Stimulated activated CD4-positive, alpha-beta T cell treated with anti-CD3 and anti-CD28 coated beads, Interleukin-2, amount 100 ng/mL, for 48 hours (primary cell): ENCODE measurements around the gene CCDC92.
A peak's percentile ranks its signal among the peaks of the same experiment; 100 is the strongest.

Source experiments
- DNase-seq, 2 donors: peaks; one replicate each; pipeline ENCODE4 v3.0.0-alpha.2; 2020

The CCDC92 gene

DNA sequence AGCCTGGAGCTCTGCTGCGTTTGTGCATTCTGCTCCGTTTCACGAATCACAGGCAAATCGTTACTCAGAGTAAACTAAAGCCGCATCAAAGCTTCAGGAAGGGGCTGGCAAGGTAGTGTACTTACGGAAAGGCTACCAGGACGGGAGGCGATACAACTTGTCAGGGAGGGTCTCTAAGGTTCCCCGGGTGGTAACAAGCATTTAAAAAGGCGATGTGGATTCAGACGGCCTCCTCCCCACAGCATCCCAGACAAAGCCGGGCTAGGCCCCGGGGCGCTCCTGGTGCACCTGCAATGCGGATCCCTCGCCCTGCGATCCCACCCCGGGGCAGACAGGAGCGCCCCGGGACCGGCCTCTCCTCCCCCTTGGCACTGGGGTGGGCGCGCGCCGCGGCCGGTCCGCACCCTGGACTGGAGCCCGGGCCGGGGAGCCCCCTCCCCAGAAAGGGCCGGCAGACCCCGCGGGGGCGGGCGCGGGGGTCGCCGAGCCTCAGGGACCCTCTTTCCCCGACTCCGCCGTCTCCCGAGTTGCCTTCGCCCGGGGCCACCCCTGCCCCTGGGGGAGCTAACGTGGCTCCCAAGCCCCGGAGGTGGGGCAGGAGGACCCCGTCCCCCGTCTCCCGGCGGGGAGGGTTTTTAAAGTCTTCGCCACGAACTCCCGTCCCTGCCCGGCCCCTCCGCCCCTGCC lies 718 bp downstream of the CCDC92 start:
- DNase-seq: peak; percentile 14 to 29

DNA sequence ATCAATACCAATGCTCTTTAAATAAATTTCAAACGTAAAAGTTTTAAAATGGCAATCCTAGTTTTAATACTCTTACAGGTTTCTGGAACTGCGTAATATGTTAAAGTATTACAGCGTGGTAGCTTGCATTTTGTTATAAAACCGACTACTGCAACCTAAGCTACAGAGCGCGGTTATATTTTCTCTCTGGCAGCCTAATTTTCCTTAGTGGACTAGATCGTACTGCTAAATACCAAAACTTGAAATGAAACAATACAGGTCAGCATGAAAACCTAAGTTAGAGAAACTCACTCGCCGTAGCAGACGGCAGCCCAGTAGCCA lies 1.2 kb downstream of the CCDC92 start:
- no peak for DNase-seq

DNA sequence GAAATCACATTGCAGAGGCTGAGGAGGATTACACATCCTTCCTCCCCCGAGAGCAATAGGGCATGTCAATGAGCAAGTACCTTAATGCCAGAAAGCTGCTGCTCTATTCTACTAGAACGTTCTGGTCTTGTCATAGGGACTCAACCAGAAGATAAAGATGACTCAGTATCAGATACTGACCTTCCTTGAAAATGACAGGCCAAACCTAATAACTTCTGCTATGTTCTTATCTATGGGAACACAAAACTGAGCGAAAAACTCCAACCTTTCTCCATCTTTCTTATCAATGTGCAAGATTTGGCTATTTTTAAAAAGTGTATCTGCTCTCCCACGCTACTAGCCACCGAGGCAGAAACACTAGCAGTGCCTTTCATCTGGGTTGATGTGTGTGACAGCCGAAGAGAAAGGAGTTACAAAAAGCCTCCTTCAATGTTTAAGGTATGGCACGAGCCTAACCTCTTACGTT lies 5.5 kb downstream of the CCDC92 start:
- DNase-seq: no peak

DNA sequence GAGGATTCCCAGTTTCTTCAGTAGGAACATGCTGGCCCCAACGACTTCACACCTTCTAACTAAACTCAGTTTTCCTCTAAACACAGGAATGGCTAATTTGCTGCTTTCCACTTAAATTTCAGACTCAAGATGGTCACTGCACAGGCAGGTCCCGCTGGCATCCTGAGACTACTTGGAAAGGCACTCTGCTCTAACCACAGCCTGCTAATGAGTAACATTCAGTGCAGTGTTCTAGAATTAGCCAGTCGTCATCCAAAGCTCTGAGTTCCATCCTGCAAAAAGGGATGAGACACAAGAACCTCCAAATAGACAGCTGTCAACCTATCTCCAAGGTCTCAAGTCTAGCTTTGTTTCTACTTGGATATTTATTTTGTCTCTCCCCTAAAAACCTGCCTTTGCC lies 6.0 kb downstream of the CCDC92 start:
- DNase-seq: no peak

DNA sequence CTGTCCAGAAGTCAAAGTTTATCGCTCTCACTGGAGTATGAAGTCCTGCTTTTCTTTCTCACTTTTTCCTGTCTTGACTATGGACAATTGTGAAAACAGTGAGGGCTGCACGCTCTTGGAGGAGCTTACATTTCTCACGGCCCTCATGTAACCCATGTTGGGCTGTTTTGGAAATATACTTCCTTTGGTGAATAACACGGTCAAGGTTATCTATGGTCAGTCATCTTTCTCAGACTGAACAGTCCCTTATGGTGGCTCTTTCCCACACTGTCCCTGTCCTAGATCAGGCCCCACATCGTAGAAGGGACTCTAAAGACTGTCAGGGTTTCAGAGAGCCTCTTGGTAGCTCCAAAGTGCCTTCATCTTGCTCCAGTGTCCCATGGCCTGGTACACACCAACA lies 7.2 kb downstream of the CCDC92 start:
- DNase-seq: no peak

DNA sequence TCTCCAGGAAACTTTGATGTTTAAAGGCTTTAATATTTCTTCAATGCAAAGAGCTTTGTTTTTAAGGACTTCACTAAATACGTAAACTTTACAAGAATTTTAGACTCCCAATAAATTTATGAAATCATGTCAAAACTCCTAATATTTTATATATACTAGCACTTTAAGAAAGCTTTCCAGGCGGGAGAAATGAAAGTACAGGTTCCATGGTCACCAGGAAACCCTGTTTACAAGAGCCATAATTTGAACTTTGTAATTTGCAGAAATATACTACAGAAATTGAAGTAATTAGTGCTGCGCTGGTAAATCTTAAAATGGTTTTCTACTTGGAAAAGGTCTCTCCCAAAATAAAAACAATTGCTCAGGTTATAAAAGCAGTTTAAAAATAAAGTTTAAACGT lies 8.8 kb downstream of the CCDC92 start:
- no peak for DNase-seq

DNA sequence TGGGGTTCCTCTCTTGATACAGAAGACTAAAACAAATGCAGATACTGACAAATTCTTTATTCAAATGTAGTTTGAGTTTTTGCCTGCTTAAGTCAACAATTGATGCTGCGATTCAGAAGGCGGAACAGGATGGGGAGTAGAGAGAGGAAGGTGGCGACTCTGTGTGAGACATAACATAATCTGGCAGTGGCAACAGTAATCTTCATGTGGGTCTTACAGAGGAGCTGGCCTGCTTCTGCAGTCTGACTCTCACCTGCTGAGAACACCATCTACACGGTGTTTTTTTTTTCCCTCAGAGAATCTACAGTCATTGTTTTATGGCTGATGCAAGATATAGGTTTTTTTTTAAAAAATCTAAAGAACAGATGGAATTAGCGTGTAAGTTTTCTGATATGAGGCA lies 10.1 kb downstream of the CCDC92 start:
- DNase-seq: no peak

DNA sequence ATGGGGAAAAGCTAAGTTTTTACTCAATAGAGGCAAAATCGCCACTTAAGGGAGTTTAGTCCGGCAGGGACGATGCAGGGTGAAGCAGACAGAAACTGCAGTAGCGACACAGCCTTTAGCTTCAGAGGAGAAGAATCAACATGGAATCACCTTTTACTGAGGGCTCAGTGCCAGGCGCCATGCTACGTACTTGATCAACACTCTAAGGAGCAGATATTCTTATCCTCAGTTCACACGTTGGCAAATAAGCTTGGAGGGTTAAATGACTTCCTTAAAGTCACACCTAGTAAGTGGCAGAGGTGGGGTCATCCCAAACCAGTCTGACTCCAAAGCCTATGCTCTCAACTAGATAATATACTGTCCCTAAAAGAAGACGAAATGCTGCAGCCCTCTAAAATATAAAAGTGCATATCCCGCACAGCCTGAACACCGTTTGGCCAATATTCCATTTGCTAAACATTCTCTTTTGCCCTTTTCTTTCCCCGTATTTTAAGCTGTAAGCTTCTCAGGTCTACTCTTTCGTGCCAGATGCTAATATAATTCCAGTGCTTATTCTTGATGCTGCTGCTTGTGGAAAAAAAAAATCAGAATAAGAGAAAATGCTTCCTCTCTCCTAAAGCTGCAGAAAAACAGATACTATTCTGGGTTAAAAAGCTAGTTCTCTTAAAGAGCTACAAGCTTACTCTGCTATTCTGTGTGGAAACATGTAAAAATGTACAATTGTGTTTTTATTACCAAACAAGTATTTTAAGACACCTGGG lies 10.9 kb downstream of the CCDC92 start:
- DNase-seq: no peak

DNA sequence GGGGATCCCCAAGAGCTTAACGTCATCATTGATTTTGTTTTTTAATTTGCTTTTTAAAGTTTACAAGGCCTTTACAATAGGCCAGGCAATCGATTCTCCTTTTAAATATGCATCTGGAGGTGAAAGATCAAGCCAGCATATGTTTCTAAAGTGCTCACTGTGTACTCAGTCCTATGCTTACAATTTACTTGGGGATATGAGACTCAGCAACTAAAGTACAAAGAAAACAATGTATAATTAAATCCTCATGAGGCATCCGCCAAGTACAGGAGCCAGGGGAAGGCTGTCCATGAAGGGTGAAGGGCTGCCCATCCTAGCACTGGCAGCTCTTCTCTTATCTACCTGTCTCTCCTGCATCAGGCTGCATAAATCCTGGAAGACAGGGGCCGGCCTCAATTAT lies 11.8 kb downstream of the CCDC92 start:
- no peak for DNase-seq

DNA sequence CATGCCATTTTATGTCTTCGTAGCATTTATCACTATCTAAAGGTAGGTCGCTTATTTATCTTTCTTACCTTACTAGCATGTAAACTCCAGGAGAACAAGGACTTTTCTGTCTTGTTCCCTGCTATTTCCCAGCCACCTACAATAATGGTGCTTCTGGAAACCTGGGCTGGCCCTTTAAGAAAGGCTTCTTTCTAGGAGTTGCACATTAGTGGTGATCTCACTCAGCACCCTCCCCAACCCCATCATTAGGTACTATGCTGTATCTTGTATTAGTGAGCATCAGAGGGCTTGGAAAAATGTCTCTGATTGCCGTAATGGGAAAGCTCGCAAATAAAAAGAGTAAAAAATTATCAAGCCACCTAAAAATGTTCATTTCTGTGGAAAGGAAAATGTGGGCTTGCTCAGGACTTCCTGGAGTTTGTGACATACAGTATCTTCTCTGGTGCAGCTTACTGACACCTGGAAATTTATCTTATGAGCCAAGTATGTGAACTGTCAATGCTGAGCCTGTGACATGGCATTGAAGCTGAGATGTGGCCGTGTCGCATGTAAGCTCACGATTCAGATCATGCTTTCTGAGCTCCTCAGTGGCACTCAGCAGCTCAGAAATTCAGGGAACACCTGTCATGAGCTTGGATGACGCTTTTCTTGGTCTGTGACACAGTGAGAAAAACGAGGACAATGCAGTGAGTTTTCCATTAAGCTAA lies 12.4 kb downstream of the CCDC92 start:
- DNase-seq: no peak

DNA sequence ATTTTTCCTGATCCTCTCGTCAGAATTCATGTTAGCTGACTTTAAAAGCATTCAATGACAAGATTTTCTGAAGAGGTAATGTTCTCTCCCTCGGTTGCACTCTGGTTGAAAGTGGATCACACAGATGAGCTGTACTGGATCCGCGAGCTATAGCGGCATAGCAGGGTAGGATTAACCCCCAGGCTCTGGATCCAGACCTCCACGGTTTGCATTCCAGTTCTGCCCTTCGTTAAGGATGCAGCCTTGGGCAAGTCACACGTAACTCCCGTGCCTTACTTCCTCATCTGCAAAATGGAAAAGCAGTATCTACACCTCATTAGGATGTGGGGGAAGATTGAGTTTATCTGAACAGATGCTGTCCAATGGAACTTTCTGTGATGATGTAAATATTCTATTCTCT lies 13.8 kb downstream of the CCDC92 start:
- DNase-seq: no peak

DNA sequence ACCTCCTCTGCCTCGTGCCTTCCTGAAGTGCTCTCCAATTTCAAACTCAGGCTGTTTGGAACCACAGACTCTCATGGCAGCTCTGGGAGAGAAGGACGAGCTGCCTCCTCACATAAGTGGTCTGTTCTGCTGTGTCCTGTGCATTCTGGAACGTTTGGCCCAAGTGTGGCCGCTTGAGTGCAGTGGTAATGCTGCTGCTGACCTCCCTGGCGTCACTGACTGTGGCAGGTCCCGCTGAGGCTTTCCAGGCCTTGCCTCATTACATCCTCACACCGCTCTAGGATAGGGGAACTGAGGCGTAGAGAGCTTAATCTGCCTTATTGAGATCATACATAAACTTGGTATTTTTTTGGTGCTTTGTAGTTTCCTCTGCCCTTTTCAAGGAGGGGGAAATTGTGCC lies 14.2 kb downstream of the CCDC92 start:
- no peak for DNase-seq

DNA sequence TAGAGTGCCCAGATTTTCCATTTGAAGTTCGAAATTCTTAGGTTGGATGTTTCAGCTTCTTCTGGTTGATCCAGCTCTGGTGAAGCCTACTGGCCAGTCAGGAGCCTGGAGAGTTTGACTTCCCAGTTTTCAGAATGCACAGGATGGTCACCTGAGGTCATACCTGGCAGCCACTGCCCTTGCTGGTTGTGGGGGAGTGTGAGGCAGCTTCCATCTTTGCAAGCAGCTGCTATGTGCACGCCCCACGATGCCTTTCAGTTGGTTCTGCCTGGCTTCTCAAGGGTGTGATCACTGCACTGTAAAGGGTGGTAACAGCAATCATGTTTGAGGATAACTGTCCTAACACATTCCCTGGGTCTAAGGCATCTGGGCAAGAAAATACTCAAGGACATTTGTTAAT lies 15.4 kb downstream of the CCDC92 start:
- DNase-seq: no peak

DNA sequence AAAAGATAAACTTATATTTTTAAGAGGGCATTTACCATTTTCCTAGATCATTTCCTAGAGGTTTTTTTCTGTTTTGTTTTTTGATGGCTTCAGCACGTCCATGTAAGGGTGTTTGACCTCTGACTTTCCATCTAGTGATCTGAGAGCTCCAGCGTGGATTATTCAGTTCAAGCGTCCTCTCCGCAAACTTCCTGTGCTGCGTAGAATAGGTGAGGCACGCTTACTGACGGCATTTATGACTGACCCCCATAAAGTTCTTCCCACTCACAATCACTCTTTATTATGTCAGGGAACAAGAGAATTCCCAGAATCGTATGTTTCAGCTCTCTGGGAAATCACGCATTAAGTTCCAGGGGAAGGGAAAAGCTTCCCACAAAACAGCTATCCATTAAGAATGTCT lies 16.4 kb downstream of the CCDC92 start:
- DNase-seq: no peak

DNA sequence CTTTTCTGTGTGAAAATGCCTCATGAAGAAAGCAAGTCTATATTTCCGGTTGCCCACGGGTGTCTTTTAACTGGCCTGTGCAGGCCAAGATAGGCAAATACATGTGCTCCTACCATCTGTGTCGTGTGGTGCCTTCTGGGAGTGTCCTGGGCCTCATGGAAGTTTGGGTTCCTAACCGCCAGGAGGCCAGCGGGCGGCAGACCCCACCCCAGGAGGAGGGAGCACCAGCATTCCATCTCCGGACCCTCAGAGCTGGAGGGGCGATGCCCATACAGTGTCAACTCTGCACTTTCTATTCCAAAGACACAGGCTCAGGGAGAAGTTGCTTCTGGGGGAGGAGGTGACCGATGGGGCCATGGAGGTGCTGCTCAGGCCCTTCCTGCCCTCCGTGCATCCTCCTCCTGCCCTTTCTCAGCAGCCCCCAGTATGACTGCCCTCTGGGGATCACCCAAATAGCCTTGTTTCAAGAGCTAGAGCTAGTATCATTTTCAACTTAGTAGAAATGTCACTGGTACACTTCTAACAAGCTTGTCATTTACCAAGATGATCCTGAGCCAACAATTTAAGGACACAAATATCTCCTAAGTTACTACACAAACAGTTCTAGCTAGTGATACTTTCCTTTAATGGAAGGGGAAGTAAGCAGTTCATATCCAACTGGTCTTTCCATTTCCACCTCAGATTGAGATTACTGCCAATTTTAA lies 17.8 kb downstream of the CCDC92 start:
- no peak for DNase-seq

DNA sequence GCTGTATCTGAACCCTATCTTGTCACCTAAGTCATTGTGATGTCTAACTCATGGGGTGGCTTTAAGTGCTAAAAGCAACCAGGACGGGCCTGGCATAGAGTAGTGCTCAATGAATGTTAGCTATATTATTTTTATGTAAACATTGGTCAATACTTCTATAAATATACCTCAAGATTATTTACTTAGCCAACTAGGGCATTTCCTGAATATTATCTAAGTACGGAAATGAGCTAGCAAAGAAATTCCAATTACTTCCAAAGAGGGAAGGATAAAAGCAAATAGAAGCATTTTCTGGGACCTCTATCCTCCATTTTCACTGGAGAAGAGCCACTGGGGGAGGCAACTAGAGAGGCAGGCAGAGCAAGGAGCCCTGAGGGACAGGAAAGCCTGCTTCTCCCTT lies 20.6 kb downstream of the CCDC92 start:
- DNase-seq: no peak

DNA sequence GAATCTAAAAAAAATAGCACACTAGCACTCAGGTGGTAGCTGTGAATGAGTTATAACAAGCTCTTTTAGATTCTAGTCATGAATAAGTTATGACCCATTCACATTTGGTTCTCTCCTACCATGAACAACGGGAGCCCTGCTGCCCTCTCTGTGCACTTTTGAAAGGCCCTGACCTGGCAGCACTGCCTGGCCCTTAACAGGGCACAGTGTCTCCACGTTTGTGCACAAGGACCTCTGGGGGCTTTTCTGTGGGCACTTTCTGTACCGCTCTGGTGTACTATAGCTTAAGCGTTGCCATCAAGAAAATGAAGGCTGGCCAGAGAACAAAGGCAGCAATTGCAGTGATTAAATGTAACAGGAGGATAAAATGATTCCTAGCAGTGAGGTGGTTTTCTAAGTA lies 21.2 kb downstream of the CCDC92 start:
- DNase-seq: no peak

DNA sequence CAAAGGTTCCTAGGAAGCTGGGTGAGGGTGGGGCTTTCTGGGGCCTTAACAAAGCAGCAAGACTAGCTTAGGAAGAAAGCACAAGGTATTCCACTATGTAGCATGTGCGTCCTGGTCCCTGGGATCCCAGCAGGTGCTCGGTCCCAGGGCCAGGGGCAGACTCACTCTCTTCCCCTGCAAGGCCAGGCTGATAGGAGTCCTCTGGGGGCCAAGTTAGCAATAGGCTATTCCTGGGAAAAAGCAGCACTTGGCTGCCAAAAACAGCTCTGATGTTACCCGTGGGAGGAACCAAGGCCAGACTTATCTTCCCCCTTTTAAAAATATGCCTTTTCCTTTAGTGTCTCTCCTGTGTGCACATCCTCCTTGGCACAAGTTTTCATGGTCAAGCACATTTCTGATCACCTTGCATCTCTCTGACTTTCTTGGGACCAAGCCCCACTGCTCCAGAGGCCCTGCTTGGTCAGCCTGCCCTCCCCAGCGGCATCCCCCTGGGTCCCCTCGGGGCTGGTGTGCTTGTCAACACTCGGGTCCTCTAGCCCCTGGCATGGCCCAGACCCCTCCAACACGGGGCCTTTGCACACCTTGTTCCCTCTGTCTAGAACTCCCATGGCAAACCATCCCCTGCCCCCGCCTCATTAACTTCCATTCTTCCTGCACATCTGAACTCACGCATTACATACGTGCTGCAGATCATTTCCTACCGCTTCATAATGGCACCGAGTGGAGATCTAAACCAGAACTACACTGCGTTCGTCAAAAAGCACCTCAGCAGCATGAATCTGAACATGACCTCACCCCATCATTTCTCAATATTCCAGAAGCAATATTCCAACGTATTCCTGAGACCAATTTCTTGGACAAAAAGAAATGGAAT lies 21.9 kb downstream of the CCDC92 start:
- no peak for DNase-seq

DNA sequence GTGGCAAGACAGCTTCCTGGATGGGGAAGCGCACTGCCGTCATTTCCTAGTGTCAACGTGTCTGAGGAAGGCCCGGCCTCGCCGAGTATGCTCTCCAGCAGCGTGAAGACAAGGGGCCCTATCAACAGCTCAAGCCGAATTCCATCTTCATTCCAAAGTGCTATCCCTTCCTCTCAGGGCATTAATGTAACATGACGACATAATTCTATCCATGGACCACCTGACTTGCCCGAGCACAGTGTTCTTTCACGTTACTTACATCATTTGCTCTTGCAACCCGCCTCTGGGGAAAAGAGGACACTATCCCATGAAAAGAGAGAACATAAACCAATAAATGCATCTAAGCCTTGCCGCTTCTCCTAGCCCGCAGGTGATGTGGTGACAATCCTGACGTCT lies 22.9 kb downstream of the CCDC92 start:
- no peak for DNase-seq

DNA sequence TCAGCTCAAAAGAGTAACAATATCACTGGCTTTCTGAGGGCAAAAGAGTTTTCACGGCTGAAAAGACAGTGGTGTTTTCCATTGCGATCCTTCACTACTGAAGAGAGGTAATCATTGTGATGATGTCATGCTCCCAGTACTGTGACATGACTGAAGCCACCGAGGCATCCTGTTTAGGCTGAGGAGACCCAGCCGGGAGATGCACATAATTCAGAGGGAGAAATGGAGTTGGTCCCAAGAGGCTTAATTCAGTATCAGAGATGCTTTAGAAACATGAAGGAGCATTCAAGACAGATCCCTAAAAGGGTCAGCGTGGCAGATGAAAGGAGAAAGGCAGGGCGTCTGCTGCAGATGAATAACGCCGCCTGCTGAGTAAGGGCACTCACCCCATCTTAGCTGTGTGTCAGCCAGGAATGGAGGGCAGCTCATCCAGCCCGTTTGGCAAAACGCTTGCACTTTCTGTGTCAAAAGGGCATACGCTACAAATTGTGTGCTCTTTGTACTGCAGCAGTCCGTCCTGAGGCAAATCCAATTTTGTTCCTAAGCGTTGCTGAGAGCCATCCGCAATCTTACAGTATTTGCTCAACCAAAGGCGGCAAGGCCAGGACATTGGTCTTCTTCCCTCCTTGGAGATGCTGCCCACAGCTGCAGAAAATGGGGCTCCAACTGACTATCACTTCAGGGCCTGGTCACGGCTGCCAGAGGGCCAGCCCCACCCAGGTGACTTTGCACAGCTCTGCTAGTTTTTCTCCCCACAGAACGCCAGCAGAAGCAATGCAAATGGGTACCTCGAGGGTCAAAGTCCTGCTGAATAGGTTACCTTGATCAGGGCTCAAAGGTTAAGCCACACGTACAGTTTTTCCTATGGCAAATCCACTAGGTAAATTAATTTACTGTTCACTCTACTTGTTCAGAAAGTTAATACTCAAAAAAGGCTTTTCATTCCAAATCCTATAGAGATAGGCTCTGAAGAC lies 23.5 kb downstream of the CCDC92 start:
- DNase-seq: no peak

DNA sequence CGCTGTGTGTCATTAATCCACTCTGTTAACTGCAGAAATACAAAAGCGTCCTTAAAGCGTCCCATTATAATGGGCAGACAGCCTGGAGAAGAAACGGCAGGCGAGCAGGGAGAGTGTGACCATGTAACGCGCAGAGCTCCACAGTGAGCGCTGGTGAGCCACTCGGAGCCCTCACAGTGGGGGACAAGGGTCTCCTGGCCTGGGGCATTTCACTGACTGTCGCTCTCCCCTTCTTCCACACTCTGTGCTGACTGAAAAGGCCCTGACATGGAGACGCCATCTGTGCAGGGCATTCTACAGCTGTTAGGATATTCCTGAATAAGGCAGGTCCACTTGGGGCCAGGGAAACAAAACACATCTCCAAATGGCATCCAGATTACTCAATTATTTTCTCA lies 24.2 kb downstream of the CCDC92 start:
- DNase-seq: no peak
